HG03280 (cell line): ENCODE data around the gene ZDHHC8.

Experiments
- ATAC-seq: cut with Tn5 transposase; IDR thresholded peaks from one replicate; pipeline ENCODE4 v1.9.1; 2021; ENCODE audit warnings: mild to moderate bottlenecking, moderate library complexity; ENCODE audit not compliant: unreplicated experiment

The ZDHHC8 gene

GRCh38 chr22:20128902-20129746, 2.5 kb upstream of the ZDHHC8 start:
- no peak for ATAC-seq

GRCh38 chr22:20129747-20130014, 1.9 kb upstream of the ZDHHC8 start:
- no peak for ATAC-seq

- ATAC-seq = no peak
These were observed 1.3 kb upstream of the ZDHHC8 start for GRCh38 chr22:20130319-20130718.

GRCh38 chr22:20130731-20131596, 640 bp upstream of the ZDHHC8 start:
- peak; percentile 47 for ATAC-seq

GRCh38 chr22:20131859-20132685, 468 bp downstream of the ZDHHC8 start:
- peak; percentile 16 for ATAC-seq

- ATAC-seq = no peak
These were observed 1.2 kb downstream of the ZDHHC8 start for GRCh38 chr22:20132686-20133246.

GRCh38 chr22:20133930-20134549, 2.4 kb downstream of the ZDHHC8 start:
- no peak for ATAC-seq

GRCh38 chr22:20135265-20135664, 3.7 kb downstream of the ZDHHC8 start:
- no peak for ATAC-seq

GRCh38 chr22:20135806-20136602, 4.4 kb downstream of the ZDHHC8 start:
- no peak for ATAC-seq

GRCh38 chr22:20136603-20136873, 4.9 kb downstream of the ZDHHC8 start:
- no peak for ATAC-seq

GRCh38 chr22:20137113-20137512, 5.5 kb downstream of the ZDHHC8 start:
- no peak for ATAC-seq

- ATAC-seq = no peak
These were observed 6.2 kb downstream of the ZDHHC8 start for GRCh38 chr22:20137671-20138416.

- ATAC-seq = no peak
These were observed 6.8 kb downstream of the ZDHHC8 start for GRCh38 chr22:20138417-20138738.

- ATAC-seq = no peak
These were observed 7.3 kb downstream of the ZDHHC8 start for GRCh38 chr22:20138868-20139267.

GRCh38 chr22:20139391-20140106, 7.9 kb downstream of the ZDHHC8 start:
- ATAC-seq = no peak

- no peak for ATAC-seq
These were observed 8.5 kb downstream of the ZDHHC8 start for GRCh38 chr22:20140107-20140445.

- no peak for ATAC-seq
These were observed 8.9 kb downstream of the ZDHHC8 start for GRCh38 chr22:20140521-20140964.

GRCh38 chr22:20141186-20142077, 9.8 kb downstream of the ZDHHC8 start:
- no peak for ATAC-seq
